SIG-M5 treated with dmso at 0.1 percent for 504 hours (cell line): Measurements from ENCODE around the gene ZCCHC7.

Experiments used
- DNase-seq: peaks from one replicate; lab custom pipeline; 2025; ENCODE audit not compliant: unreplicated experiment; lab: John Stamatoyannopoulos, UW

ZCCHC7 gene

DNA sequence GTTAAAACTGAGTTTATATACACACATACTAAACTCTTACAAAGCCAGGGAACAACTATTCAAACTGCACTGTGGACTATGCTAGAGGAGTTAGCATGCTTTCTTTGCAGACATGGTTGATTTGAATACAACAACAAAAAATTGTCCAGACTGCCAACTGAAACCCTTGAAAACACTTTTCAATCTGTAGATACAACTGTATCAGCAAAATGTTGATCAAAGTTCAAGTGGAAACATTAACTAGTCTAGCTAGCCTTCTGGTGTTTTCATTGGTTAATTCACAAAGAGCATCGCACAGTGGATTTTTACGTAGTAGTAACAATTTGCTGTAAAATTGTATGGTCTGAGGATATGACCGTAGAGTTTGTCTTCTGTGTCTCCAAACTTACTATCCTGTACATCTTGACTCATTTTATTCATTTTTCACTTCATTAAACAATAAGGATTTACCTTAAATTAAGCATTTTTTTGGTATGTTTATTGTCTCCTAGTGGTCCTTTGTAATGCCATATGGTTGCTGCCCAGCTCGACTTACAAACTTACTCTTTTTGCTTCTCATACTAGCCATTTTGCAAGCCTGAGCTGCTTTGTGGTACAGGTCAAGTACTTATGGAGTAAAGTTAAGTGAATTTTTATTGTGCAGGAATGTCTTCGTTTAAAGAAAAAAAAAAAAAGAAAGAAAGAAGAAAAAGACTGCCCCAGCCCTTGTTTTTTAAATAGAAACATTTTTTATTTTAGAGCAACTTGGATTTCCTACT, 123.4 kb downstream of the ZCCHC7 start:
- no peak for DNase-seq

- no peak for DNase-seq
These were observed 126.5 kb downstream of the ZCCHC7 start for GRCh38 chr9:37246826-37247225.

- no peak for DNase-seq
These were observed 128.3 kb downstream of the ZCCHC7 start for GRCh38 chr9:37248651-37249163.

- no peak for DNase-seq
These were observed 131.1 kb downstream of the ZCCHC7 start for GRCh38 chr9:37251452-37251851.

- DNase-seq: no peak
These were observed 133.1 kb downstream of the ZCCHC7 start for GRCh38 chr9:37253377-37253937.

DNA sequence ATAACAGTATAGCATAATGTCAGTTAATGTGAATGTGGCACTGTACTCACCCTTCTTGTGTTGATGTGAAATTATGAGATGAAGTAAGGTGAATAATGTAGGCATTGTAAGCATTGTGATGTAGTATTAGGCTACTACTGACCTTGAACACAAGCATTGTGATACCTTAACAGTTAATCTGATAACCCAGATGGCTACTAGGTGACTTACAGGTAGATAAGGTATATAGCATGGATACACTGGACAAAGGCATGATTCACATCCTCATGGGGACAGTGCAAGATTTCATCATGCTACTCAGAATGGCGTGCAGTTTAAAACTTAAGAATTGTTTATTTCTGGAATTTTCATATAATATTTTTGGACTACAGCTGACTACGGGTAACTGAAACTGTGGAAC, 134.8 kb downstream of the ZCCHC7 start:
- no peak for DNase-seq

DNA sequence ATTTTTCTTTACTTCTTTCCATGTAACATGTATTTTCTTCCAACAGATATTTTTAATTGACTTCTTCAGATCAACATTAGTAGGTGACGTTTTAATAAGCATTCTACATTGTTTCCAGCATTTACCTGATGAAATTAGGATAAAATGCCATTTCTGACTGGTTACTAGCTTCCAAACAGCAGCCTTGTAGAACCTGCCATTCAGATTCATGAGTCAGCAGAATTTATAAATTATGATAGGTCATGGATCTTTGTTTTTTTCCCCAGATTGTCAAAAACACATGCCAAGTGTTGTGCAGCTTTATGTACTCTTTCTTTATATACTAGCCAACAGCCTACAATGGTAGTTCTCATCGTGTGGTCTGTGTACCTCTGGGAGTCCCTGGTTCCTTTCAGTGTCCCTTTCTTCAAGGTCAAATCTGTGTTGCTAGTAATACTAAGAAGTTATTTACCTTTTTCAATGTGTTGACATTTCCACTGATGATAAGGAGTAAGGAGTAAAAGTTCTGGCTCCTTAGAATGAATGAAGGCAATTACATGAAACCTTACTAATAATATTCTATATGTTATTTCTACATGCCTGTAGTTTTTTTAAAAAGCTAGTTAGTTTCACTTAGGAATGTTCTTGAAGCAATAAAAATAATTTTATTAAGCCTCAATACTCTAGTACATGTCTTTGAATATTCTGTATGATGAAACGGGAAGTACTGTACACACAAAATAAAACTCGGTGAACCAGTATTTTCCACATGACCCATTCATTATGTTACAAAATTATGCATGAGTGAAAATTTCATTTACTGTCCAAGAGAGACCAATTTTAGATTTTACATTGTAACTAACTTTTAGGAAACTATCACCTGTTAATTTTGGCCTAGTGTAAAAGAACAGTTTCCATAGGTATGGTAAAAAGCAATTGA, 135.8 kb downstream of the ZCCHC7 start:
- no peak for DNase-seq

DNA sequence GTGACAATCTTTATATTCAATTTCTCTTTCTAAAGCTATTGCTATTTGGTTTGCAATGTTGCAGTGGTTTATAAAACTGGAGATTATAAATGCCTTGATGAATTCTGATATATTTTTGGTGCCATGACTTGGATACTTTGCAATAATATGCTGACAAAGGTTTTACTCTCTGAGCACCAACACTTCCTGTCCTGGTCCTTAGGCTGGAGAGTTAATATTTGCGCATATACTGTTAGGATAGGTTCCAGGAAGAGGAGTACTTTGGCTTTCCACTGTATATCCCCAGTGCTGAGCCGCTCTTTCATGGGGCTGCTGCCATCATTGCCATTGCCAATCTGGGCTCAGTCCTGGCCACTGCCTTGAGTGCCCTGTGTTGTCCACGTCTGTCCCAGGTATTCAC, 139.6 kb downstream of the ZCCHC7 start:
- no peak for DNase-seq

DNA sequence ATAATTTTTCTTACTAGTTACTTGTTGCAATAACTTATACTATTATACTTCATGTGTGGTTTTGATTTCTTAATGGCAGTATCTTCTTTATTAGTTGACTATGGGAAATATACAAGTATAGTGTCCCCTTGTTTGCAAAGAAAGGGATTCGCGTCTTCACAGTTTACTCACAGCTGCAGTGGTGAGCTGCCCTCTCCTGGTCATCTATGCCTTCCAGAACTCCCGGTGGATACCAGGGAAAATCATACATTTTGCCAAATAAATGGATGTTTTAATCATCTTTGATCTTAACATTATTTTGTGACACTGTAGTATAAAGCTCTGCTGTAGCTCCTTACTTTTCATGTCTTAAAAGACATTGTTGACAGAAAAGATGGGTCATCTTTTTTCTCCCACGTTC, 142.0 kb downstream of the ZCCHC7 start:
- DNase-seq: no peak

GRCh38 chr9:37264539-37264938, 144.2 kb downstream of the ZCCHC7 start:
- no peak for DNase-seq

GRCh38 chr9:37266630-37267029, 146.3 kb downstream of the ZCCHC7 start:
- no peak for DNase-seq

- no peak for DNase-seq
These were observed 148.8 kb downstream of the ZCCHC7 start for GRCh38 chr9:37269221-37269620.

DNA sequence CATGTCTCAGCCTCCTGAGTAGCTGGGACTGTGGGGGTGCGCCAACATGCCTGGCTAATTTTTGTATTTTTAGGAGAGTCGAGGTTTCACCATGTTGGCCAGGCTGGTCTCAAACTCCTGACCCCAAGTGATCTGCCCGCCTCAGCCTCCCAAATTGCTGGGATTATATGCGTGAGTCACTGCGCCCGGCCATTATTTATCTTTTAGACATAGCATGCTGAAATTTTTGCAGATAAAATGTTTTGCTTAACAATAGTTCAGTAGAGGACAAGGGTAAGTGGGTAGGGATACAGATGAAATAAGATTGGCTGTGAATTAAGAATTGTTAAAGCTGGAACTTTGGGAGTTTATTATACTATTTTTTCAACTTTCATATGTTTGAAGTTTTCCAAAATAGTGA, 151.3 kb downstream of the ZCCHC7 start:
- DNase-seq: no peak

DNA sequence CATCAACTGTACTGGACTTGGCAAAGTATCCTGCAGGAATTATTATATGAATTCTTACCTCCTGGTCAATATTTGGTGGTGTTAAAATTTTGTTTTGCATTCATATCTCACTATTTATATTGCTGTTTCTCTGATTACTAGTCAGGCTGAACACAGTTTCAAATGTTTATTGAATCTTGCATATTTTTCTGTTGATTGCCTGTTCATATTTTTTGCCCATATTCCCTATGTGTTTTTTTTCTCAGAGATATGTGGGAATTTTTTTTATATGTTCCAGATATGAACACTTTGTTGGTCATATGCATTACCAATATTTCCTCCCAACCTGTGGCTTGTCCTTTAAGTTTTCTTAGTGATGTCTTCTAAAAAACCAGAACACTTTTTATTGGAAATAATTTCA, 153.2 kb downstream of the ZCCHC7 start:
- DNase-seq: no peak

- no peak for DNase-seq
These were observed 161.2 kb downstream of the ZCCHC7 start for GRCh38 chr9:37281541-37281940.

GRCh38 chr9:37283730-37284325, 163.5 kb downstream of the ZCCHC7 start:
- no peak for DNase-seq

DNA sequence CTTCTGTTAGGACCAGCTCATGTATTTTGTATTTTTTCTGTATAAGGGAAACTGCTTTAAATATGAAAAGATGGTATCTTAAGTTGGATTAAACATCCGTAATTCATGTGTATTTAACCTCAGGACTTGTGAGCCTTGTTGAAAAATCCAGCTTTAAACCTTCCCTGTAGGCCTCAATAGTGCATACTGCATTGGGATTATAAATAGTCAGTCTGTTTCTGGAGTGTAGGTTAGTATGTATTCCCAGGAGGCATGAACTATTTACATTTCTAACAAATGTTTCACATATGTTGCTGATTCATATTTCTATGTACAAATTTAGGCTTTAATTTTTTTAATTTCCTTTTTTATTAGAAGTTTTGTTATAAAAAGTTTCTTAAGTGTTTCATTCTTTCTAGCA, 164.3 kb downstream of the ZCCHC7 start:
- no peak for DNase-seq

DNA sequence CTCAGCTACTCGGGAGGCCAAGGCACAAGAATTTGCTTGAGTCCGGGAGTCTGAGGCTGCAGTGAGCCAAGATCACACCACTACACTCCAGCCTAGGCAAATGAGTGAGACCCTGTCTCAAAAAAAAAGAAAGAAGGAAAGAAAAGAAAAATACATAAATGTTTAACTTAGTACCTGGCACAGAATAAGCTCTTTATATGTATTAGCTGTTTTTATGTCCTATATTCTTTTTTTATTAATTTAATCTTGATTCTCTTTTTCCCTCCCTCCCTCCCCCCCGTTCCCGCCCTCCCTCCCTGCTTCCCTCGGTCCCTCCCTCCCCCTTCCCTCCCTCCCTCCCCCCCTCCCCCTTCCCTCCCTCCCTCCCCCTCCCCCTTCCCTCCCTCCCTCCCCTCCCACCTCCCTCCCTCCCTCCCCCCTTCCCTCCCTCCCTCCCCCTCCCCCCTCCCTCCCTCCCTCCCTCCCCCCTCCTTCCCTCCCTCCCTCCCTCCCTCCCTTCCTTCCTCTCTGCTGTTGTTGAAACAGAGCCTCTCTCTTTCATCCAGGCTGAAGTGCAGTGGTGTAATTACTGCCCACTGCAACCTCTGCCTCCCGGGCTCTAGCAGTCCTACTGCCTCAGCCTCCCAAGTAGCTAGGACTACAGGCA, 166.3 kb downstream of the ZCCHC7 start:
- no peak for DNase-seq

DNA sequence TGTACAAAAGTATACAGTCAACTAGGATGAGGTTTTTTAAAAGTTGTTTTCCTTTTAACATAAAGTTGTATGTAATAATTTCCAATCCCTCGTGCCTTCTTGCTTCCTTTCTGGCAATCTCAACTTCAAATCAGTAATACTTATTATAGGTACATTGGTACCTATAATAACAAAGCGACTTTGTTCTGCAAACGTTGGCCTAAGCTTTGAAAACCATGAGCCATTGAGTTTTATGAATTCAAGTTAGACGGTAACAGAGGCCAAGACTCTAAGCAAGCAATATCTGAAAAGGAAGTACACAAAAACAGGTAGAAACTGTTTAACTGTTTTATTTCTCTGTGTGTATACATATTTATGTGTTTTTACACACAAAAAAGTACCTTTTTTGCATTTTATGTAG, 166.9 kb downstream of the ZCCHC7 start:
- DNase-seq: no peak

DNA sequence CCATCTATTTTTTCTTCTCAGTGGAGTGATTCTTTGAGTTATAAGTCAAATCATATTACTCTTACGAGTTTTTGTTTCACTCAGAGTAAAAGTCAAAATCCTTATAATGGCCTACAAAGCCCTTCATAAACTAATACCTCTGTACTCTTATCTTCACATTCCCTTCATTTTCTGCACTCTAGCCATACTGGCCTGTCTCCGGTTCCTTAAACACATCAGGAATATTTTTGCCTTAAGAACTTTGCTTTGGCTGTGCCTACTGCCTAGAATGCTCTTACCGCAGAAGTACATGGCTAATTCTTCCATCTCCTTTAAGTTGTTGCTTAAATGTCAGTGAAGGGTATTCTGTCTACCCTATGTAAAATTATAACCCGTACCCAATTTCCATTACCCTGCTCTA, 169.3 kb downstream of the ZCCHC7 start:
- DNase-seq: no peak
